OCI-LY3 (cell line): ENCODE measurements around the gene MEF2C.

Source experiments
- H2AFZ ChIP-seq: fragments of 200-600, 300-600 bp; shearing (Covaris generic); 2 replicates; pipeline ENCODE4 v1.6.0; 2014; ENCODE audit warnings: antibody characterized with exemption, low read depth, low read length
- H3K27ac ChIP-seq: fragments of 200-600, 300-600 bp; sonication (generic); 2 replicates; pipeline ENCODE4 v1.5.1; 2014; ENCODE audit warnings: mild to moderate bottlenecking, low read length, moderate library complexity, mixed read lengths
- H3K27me3 ChIP-seq: fragments of 200-600, 300-600 bp; sonication (generic); 2 replicates; pipeline ENCODE4 v1.6.1; 2014; ENCODE audit warnings: low read depth, low read length, mixed read lengths
- H3K36me3 ChIP-seq: fragments of 200-600, 300-600 bp; sonication (generic); replicated peaks from 2 replicates; pipeline ENCODE3; 2014; ENCODE audit warnings: low read depth, low read length, mixed read lengths
- H3K4me1 ChIP-seq: fragments of 300-600, 200-600 bp; sonication (generic); 2 replicates; pipeline ENCODE4 v1.6.1; 2014; ENCODE audit warnings: low read length, mixed read lengths
- H3K4me2 ChIP-seq: fragments of 200-600, 300-600 bp; sonication (generic); 2 replicates; pipeline ENCODE4 v1.6.1; 2014; ENCODE audit warnings: low read length, mixed read lengths
- H3K4me3 ChIP-seq: fragments of 300-600, 200-600 bp; sonication (generic); 2 replicates; pipeline ENCODE4 v1.5.1; 2014; ENCODE audit warnings: antibody characterized with exemption, mild to moderate bottlenecking, low read length, moderate library complexity
- H3K79me2 ChIP-seq: fragments of 300-600, 200-600 bp; shearing (Covaris generic); 2 replicates; pipeline ENCODE4 v1.6.1; 2014; ENCODE audit warnings: mild to moderate bottlenecking, low read length, mixed read lengths
- H3K9ac ChIP-seq: fragments of 300-600, 200-600 bp; shearing (Covaris generic); 2 replicates; pipeline ENCODE4 v1.6.0; 2014; ENCODE audit warnings: mild to moderate bottlenecking, low read length, moderate library complexity
- H3K9me3 ChIP-seq: fragments of 200-600, 300-600 bp; shearing (Covaris generic); 2 replicates; pipeline ENCODE4 v1.6.1; 2014; ENCODE audit warnings: low read length, mixed read lengths; ENCODE audit not compliant: insufficient read depth
- H4K20me1 ChIP-seq: fragments of 200-600, 300-600 bp; sonication (generic); 2 replicates; pipeline ENCODE4 v1.6.1; 2016; ENCODE audit warnings: low read length, mixed read lengths; ENCODE audit not compliant: insufficient read depth
- EZH2phosphoT487 ChIP-seq: fragments of 200-600 bp; shearing (Covaris generic); IDR thresholded peaks from 2 replicates; pipeline ENCODE4 v1.6.1; 2018; ENCODE audit warnings: antibody characterized with exemption, mixed run types, low read depth
- TF ChIP-seq, protein P1 (sequence below): fragments of 200-600, 300-600 bp; sonication (generic); IDR thresholded peaks from 2 replicates; pipeline ENCODE4 v1.5.1; 2014; ENCODE audit warnings: antibody characterized with exemption, low read length, low read depth

The MEF2C gene

DNA sequence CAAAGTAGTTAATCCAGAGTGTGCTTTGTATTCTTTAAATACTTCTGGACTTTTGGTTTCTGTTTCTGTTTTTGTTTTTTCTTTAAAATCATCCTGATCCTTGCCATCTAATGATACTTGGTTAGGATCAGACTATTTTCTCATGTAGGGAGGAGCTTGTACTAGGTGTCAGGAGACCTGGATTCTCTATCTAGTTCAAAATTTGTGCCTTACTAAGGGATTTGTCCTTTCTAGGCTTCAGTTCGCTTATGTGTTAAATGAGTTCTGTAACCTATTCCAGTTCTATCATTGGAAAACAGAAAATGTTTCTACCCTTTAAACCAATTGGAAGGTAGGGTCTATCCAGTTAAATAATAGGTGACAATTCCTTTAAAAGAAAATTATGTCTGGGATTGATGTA lies 3.3 kb upstream of the MEF2C start:
- Histone ChIP-seq H3K27me3 (0 out of 2 replicates have a peak, but pooled peaks cover 4% of the 10 kb centered on the region), H4K20me1 (0 out of 2 replicates have a peak, but pooled peaks cover 2% of the 10 kb centered on the region), H3K9me3 (no peaks in the 10 kb centered on the region), H3K27ac (no peak overlapping the region), H3K36me3 (peaks cover under 1% of the 10 kb centered on the region), H3K4me3 (no peak overlapping the region), H3K4me1 (peaks cover 27% of the 10 kb centered on the region), H3K4me2 (peak overlapping the region; percentile 31; the same call in 1 of the 2 replicates), H3K79me2 (peaks cover 30% of the 10 kb centered on the region), H2AFZ (no peak overlapping the region), H3K9ac (no peak overlapping the region)
- TF ChIP-seq, protein P1, sequence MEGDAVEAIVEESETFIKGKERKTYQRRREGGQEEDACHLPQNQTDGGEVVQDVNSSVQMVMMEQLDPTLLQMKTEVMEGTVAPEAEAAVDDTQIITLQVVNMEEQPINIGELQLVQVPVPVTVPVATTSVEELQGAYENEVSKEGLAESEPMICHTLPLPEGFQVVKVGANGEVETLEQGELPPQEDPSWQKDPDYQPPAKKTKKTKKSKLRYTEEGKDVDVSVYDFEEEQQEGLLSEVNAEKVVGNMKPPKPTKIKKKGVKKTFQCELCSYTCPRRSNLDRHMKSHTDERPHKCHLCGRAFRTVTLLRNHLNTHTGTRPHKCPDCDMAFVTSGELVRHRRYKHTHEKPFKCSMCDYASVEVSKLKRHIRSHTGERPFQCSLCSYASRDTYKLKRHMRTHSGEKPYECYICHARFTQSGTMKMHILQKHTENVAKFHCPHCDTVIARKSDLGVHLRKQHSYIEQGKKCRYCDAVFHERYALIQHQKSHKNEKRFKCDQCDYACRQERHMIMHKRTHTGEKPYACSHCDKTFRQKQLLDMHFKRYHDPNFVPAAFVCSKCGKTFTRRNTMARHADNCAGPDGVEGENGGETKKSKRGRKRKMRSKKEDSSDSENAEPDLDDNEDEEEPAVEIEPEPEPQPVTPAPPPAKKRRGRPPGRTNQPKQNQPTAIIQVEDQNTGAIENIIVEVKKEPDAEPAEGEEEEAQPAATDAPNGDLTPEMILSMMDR: no peak
- TF ChIP-seq EZH2phosphoT487: no peak

DNA sequence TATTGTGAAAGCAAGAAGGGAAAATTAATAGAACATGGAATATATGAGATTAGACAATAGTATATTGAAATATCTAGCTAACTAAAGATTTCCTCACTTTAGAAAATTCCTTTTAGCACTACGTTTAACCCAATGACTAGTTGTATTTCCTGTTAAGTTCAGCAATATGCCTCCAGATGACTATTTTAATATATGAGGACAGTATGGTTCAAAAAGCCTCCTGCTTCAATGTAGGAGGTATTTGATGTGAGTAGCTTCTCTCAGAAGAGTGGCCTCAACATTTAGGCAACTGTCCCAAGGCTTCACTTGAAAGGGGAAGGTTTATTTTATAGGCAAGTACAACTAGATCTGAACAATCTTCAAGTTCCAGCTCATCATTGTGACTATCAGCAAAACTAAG lies 2.0 kb upstream of the MEF2C start:
- peak overlapping the region; percentile 72; the same call in 1 of the 2 replicates for H3K4me2 ChIP-seq
- 0 out of 2 replicates have a peak, but pooled peaks cover 4% of the 10 kb centered on the region for H3K27me3 ChIP-seq
- no peak overlapping the region for H2AFZ ChIP-seq
- no peaks in the 10 kb centered on the region for H3K9me3 ChIP-seq
- TF ChIP-seq, protein P1: no peak
- no peak for TF ChIP-seq EZH2phosphoT487
- H3K4me3 ChIP-seq: peak overlapping the region; percentile 98
- H3K36me3 ChIP-seq: peaks cover 5% of the 10 kb centered on the region
- H4K20me1 ChIP-seq: peaks cover 6% of the 10 kb centered on the region
- no peak overlapping the region for H3K27ac ChIP-seq
- peaks cover 21% of the 10 kb centered on the region for H3K4me1 ChIP-seq
- no peak overlapping the region for H3K9ac ChIP-seq
- H3K79me2 ChIP-seq: peaks cover 42% of the 10 kb centered on the region

DNA sequence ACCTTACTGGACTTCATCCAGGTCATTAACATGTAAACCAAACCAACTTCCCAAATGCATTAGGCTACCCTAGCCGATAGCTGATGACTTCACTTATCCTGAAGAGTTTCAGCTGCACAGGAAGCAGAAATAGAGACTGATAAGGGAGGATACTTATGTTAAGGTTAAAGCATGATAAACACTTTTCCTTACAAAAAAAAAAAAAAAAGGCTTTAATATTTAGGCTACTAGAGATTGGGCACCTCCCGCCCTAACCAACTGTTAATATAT lies 1.6 kb upstream of the MEF2C start:
- Histone ChIP-seq H3K79me2 (peaks cover 47% of the 10 kb centered on the region), H3K9me3 (no peaks in the 10 kb centered on the region), H4K20me1 (peaks cover 11% of the 10 kb centered on the region), H3K36me3 (peaks cover 9% of the 10 kb centered on the region), H3K4me2 (peak overlapping the region; percentile 72), H3K4me1 (peaks cover 25% of the 10 kb centered on the region), H3K27ac (no peak overlapping the region), H3K4me3 (peak overlapping the region; percentile 98), H3K9ac (peak overlapping the region; percentile 98), H2AFZ (no peak overlapping the region), H3K27me3 (0 out of 2 replicates have a peak, but pooled peaks cover 4% of the 10 kb centered on the region)
- TF ChIP-seq, protein P1: no peak
- no peak for TF ChIP-seq EZH2phosphoT487

DNA sequence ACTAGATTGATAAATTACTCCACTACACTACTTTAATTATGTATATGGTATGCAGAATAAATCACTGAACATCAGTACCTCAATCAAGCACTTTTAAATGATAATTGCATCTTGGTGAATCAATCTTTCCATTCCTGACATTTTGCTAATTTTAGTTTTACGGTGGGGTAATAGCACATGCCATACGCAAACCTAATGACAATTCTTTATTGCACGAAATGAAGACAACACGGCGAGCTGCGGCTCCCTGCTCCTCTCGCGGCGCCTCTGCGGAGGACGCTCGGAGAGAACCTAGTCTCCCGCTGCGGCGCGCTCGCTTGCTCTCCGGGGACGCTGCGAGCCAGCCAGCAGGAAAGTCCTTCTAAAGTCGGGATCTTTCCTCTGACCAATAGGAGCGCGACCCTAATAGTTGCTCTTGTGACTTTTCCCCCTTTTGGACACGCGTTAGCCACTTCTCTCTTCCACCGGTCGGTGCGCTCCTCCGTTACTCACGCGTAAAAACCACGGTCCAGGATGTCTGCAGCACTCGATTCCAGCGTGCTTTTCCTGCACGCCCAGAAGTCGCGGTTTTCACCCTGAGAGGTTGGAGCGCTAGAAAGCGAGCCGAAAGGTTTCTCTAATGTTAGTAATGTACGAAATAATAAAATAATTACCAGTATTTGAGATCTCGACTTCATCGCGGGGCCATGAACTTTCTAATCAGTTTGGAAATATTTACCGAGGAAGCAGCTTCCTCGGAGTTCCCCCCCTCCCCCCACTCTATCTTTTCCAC lies 1.0 kb upstream of the MEF2C start:
- 0 out of 2 replicates have a peak overlapping the region, but pooled peaks have one; percentile 9 for H3K27ac ChIP-seq
- H3K27me3 ChIP-seq: 0 out of 2 replicates have a peak, but pooled peaks cover 4% of the 10 kb centered on the region
- peaks cover 28% of the 10 kb centered on the region for H3K4me1 ChIP-seq
- peaks cover 14% of the 10 kb centered on the region for H4K20me1 ChIP-seq
- peak overlapping the region; percentile 34; the same call in 1 of the 2 replicates for H2AFZ ChIP-seq
- peaks cover 52% of the 10 kb centered on the region for H3K79me2 ChIP-seq
- no peaks in the 10 kb centered on the region for H3K9me3 ChIP-seq
- H3K4me3 ChIP-seq: peak overlapping the region; percentile 98
- peak overlapping the region; percentile 98 for H3K9ac ChIP-seq
- H3K4me2 ChIP-seq: peak overlapping the region; percentile 72
- peaks cover 11% of the 10 kb centered on the region for H3K36me3 ChIP-seq
- no peak for TF ChIP-seq EZH2phosphoT487
- TF ChIP-seq, protein P1: no peak
